HG03095 (cell line): Measurements from ENCODE around the gene QRFP.

ENCODE experiments used
- ATAC-seq: cut with Tn5 transposase; IDR thresholded peaks from one replicate; pipeline ENCODE4 v1.9.1; 2021; ENCODE audit warnings: moderate library complexity; ENCODE audit not compliant: unreplicated experiment

The QRFP gene

GRCh38 chr9:130934246-130934645 lies 37.6 kb upstream of the QRFP start:
- ATAC-seq = no peak

DNA sequence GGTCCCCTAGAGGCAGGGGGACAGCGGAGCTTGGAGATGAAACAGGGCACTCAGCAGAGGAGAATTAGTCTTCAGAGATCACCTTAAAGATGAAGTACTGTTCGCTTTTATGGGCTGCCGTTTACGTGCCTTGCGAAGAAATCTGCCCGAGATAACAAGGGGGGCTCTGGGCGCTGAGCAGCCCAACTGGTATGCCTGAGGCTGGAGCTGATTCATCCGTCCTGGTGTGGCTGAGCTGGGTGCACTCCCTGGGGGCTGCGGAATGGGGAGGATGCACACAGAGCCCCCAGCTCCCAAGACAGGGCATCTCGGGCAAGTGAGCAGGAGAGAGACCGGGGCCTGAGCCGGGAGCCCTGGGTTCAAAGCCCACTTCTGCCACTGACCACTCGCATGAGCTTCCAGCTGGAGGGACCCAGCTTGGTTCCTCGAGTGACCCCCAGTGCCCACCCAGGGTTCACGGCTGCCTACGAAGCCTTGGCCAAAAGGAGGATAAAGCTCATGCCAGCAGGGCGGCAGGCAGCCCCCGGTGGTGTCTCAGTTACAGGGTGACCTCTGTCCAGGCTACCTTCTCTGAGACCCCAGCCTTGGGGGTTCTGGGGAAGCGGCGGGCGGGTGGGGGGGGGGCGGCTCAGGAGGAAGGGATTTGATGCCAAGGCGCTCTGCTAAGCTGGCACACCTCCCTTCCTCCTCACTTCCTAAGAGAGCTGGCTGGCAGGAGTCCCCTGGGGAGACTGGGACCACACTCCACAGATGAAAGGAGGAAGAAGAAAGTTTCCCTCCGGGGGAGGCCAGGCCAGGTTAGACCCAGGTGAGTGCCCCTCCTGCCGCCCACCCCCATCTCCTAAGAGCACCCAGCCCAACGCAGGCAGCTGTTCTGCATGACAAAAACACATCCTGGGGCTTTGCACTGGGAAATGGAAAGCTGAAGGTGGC lies 36.8 kb upstream of the QRFP start:
- ATAC-seq = no peak

- no peak for ATAC-seq
Observed at GRCh38 chr9:130932255-130933079, 35.9 kb upstream of the QRFP start.

DNA sequence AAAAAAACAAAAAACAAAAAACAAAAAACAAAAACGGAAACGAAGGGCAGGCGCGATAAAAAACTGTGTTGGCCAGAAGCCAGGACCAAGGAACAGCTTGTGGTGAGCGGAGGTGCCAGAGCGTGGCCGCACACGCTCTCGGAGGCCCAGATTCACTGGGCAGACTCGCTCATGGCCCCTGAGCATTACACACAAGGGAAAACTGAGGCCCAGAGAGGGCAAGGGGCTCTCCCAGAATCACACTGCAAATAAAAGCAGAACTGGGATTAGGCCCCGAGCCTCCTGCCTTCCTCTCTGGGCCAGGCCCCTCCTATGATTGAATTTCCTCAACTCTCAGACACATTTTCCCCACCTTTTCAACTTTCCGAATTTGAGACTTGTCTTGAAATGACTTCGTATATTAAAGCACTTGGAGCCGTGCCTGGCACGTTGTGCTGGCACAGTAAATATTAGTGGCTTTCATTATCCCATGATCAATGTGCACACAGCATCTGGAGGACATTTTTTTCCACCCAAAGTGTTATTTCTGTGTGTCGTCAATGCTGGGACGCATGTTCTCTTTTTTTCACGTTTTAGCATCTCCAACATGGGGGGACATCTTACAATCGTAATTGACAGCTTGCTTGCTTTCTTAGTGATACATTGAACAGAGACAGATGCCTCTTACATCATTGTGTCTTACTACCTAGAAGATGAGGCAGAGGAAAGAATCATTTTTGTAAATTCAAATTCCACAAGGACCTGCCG lies 35.1 kb upstream of the QRFP start:
- ATAC-seq = no peak

- ATAC-seq = no peak
Observed at GRCh38 chr9:130930804-130931349, 34.3 kb upstream of the QRFP start.

- no peak for ATAC-seq
Observed at GRCh38 chr9:130930132-130930803, 33.7 kb upstream of the QRFP start.

DNA sequence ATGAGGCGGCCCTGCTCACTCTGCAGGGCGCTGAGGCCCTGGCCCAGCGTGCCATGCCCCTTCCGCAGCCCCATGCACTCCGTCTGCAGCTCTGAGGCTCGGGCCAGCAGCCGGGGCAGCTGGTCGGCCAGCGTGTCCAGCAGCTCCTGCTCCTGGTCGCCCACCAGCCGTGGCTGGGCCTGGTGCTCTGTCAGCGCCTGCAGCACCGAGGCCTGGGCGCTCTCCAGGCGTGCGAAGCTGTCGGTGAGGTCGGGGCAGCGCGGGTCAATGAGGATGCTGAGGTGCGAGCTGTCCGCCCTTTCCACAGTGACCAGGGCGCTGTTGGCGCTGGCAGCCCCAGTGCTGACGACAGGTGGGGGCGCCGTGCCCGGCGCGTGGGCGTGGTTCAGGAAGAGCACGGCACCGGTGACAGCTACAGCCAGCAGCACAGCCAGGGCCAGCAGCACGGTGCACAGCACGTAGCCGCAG lies 33.0 kb upstream of the QRFP start:
- no peak for ATAC-seq

- no peak for ATAC-seq
Observed at GRCh38 chr9:130927995-130928900, 31.6 kb upstream of the QRFP start.

DNA sequence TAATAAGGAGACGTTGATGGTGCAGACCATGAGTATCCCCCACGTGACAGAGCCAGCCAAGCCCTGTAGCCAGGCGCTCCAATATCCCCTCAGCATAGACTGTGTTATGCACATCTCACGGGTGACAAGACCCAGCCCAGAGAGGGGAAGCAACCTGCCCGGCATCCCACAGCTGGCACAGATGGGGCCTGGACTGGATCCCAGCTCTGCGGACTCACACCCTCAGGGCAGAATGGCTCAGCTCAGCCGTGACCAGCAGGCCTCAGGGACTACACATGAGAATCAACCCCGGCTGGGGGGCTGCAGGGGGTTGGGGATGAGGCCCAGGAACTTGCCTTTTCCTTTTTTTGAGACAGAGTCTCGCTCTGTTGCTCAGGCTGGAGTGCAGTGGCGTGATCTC lies 30.7 kb upstream of the QRFP start:
- no peak for ATAC-seq

GRCh38 chr9:130925050-130925678 lies 28.6 kb upstream of the QRFP start:
- no peak for ATAC-seq

DNA sequence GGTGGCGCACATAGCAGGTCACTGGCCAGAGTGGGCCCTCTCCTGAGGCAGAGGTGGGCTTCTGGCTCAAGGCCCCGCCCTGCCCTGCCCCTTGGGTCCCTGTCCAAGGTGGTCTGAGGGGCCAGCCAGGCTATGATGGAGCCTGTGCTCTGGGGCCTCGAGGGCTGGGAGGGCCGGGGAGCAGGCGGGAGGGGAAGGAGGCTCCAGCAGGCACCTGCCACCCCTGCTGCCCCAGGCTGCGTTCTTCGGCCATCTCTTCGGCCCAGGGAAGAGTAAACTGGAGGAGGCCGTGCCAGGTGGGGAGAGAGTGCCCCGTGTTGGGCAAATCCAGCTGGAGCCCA lies 27.8 kb upstream of the QRFP start:
- ATAC-seq = no peak

GRCh38 chr9:130923611-130924447 lies 27.2 kb upstream of the QRFP start:
- ATAC-seq = no peak

- ATAC-seq = no peak
Observed at GRCh38 chr9:130922893-130923610, 26.4 kb upstream of the QRFP start.

GRCh38 chr9:130921989-130922892 lies 25.6 kb upstream of the QRFP start:
- ATAC-seq = no peak

- no peak for ATAC-seq
Observed at GRCh38 chr9:130921300-130921988, 24.8 kb upstream of the QRFP start.
